Breast epithelium (tissue), 4 donors: ENCODE measurements around the gene CHIT1. TPM values are rescaled to one million over a fixed set of nuclear protein-coding genes. Genes with fewer than 3 reads are reported as not detected.
"Not testable (repeated sequence)": the region's sequence is repeated elsewhere in the genome, so short reads cannot be mapped to it uniquely, and the experiment has no call there.

Experiments used
- DNase-seq, 2 donors: peaks; one replicate each; pipeline ENCODE4 v3.0.0-alpha.2; 2019; ENCODE audit warnings: low spot score in 2 of 2
- H3K27ac ChIP-seq, 2 donors: fragments of 200-600 bp; sonication (generic) in 1 of 2; one replicate each; pipeline ENCODE4 v1.5.1; 2016 to 2019; ENCODE audit warnings: mild to moderate bottlenecking in 1 of 2
- H3K27me3 ChIP-seq, 2 donors: fragments of 200-600 bp; sonication (generic) in 1 of 2; one replicate each; pipeline versions ENCODE4 v1.5.1 to v1.6.0; 2017 to 2019; ENCODE audit warnings: control low read depth in 1 of 2, mild to moderate bottlenecking in 1 of 2
- H3K36me3 ChIP-seq: fragments of 200-600 bp; one replicate; pipeline ENCODE4 v1.5.1; 2019
- H3K4me1 ChIP-seq, 2 donors: fragments of 200-600 bp; sonication (generic); one replicate each; pipeline ENCODE4 v1.5.1; 2016 to 2019; ENCODE audit warnings: control low read depth in 1 of 2
- H3K4me3 ChIP-seq, 3 donors: fragments of 200-600 bp; sonication (generic); 1 replicate in 2 of 3; 2 replicates in 1 of 3; pipeline ENCODE4 v1.5.1; 2016 to 2019; ENCODE audit warnings: mild to moderate bottlenecking in 3 of 3, moderate library complexity in 2 of 3
- H3K9me3 ChIP-seq, 2 donors: fragments of 200-600 bp; sonication (generic) in 1 of 2; one replicate each; pipeline ENCODE4 v1.5.1; 2016 to 2019; ENCODE audit warnings: control low read depth in 1 of 2
- POLR2A ChIP-seq: fragments of 450-650 bp; IDR thresholded peaks from one replicate; pipeline ENCODE4 v1.6.1; 2016; ENCODE audit warnings: antibody characterized with exemption, mild to moderate bottlenecking, moderate library complexity
- POLR2AphosphoS5 ChIP-seq, 3 donors: sonication (generic); formaldehyde crosslinking; IDR thresholded peaks; one replicate each; pipeline ENCODE4 v1.6.1; 2017; ENCODE audit warnings: antibody characterized with exemption in 3 of 3
- intact Hi-C: fragments of 100-400 bp; cut with DNase I; formaldehyde crosslinking; loops from one replicate; pipeline ENCODE4 v1.15.1; 2023; ENCODE audit warnings: low total_unique reads
- total RNA-seq, 3 donors: library from RNA; depleted of rRNA; stranded (reverse); fragments of >200 nt; gene quantifications; one replicate each; pipeline ENCODE4 v1.1.0, GENCODE V29; 2016
- TF ChIP-seq, protein P1 (sequence below), 3 donors: fragments of 450-650 bp; IDR thresholded peaks; one replicate each; pipeline ENCODE4 v1.5.1; 2016 to 2017; ENCODE audit warnings: antibody characterized with exemption in 3 of 3, mild to moderate bottlenecking in 3 of 3, moderate library complexity in 3 of 3

The CHIT1 gene
- total RNA-seq, 3 donors from 2014 or later, result 5.1 to 15.2 TPM; not detected in 1

DNA sequence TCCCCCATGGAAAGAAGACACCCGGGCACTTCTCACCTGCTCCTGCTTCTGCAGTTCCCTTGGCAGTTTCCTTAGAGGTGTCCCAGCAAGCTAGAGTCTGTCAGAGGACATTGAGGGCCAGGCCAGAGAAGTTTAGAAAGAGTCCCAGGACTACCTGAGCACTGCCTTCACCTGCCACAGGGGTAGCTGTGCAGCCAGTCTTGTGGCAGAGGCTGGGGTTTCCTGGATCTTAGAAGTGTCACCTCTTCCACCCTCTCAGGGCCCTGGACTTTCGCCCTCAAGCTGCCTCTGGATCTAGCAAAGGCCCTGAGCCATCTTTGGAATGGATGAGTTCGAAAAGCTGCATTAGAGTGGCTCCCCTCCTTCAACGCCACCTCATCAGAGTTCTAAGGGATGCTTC, 41.0 kb upstream of the CHIT1 start:
- peaks cover 0 to 11% of the 10 kb centered on the region in 2 donors for H3K4me1 ChIP-seq
- no peak overlapping the region for H3K27ac ChIP-seq

DNA sequence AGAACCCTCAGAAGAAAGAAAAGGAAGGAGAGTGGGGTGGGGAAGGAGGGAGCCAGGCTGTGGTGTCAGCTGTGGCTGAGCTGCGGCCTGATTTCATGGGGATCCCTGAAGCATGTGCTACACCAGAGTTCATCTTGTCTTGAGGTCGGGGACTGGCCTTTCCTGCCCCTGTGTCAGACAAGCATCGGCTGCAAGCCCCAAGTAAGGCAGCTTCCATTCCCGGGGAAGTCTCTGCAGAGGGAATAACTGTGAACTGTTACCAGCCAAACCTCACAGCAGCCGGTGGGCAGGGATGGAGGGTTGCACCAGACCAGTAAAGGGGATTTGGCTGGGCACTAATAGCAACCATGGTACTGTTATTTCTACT, 40.2 kb upstream of the CHIT1 start:
- no peak overlapping the region for H3K4me3 ChIP-seq
- peaks cover 0 to 11% of the 10 kb centered on the region in 2 donors for H3K4me1 ChIP-seq
- intact Hi-C loops, result loop anchor here (5.0 to 10.0 kb wide), 3 partner anchors 63 to 235 kb away; no protein-coding TSS in a partner anchor
- no peaks in the 10 kb centered on the region for H3K36me3 ChIP-seq
- DNase-seq, result no peak
- H3K9me3 ChIP-seq, result no peaks in the 10 kb centered on the region
- H3K27me3 ChIP-seq, result no peaks in the 10 kb centered on the region
- no peak for TF ChIP-seq POLR2A
- no peak for TF ChIP-seq POLR2AphosphoS5 (IDR thresholded peaks at IDR 0.05)
- TF ChIP-seq, protein P1, sequence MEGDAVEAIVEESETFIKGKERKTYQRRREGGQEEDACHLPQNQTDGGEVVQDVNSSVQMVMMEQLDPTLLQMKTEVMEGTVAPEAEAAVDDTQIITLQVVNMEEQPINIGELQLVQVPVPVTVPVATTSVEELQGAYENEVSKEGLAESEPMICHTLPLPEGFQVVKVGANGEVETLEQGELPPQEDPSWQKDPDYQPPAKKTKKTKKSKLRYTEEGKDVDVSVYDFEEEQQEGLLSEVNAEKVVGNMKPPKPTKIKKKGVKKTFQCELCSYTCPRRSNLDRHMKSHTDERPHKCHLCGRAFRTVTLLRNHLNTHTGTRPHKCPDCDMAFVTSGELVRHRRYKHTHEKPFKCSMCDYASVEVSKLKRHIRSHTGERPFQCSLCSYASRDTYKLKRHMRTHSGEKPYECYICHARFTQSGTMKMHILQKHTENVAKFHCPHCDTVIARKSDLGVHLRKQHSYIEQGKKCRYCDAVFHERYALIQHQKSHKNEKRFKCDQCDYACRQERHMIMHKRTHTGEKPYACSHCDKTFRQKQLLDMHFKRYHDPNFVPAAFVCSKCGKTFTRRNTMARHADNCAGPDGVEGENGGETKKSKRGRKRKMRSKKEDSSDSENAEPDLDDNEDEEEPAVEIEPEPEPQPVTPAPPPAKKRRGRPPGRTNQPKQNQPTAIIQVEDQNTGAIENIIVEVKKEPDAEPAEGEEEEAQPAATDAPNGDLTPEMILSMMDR (IDR thresholded peaks at IDR 0.05), result no peak
- no peak overlapping the region for H3K27ac ChIP-seq

More for the DNA sequence above, 41.0 kb upstream of the CHIT1 start:
- H3K4me3 ChIP-seq, result no peak overlapping the region
- H3K27me3 ChIP-seq, result no peaks in the 10 kb centered on the region
- intact Hi-C loops, result loop anchor here (5.0 to 10.0 kb wide), 3 partner anchors 62 to 236 kb away; no protein-coding TSS in a partner anchor
- H3K9me3 ChIP-seq, result no peaks in the 10 kb centered on the region
- DNase-seq, result no peak
- TF ChIP-seq POLR2A, result no peak
- TF ChIP-seq, protein P1 (IDR thresholded peaks at IDR 0.05), result no peak
- no peaks in the 10 kb centered on the region for H3K36me3 ChIP-seq

DNA sequence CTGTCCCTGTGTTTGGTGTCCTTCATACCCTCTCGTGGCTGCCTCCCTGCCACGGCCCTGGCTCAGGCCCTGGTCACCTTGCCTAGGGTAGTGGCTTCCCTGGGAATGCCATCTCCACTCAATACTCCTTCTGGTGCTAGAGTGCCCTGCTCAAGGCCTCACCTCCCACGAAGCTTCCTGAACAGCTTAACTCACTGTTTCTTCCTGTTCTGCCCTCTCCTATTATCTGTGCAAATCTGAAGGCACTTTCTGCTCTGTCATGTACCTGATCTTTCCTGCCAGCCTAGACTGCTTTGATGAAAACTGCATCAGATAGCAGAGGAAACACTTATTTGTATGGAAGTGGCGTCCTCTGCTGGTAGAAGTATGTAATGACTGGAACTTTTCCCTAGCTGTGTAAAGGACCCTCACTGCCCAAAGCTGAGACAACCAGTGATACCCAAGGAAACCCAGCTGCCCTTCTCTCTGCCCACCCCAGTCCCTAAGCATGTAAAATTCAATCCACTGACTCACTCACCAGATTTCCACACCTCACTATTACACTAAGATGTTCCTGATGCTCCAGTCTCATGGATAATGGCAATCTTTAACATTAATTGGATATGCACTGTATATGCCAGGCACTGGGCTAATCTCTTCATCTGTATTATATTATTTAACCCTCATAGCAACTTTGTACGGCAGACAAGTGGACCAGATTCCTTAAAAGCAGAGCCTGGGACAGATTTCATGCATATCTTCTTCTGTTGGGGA, 39.6 kb upstream of the CHIT1 start:
- Histone ChIP-seq H3K4me1 (peaks cover 0 to 11% of the 10 kb centered on the region in 2 donors), H3K9me3 (no peaks in the 10 kb centered on the region), H3K27ac (peak overlapping the region; percentile 20 to 77), H3K27me3 (no peaks in the 10 kb centered on the region), H3K4me3 (no peak overlapping the region), H3K36me3 (no peaks in the 10 kb centered on the region)
- intact Hi-C loops, result no loop called here
- peak in 1 of 2 donors; percentile 38 for DNase-seq
- no peak for TF ChIP-seq POLR2A
- no peak for TF ChIP-seq POLR2AphosphoS5 (IDR thresholded peaks at IDR 0.05)
- TF ChIP-seq, protein P1 (IDR thresholded peaks at IDR 0.05), result peak; percentile 95 to 98 (median 98)

DNA sequence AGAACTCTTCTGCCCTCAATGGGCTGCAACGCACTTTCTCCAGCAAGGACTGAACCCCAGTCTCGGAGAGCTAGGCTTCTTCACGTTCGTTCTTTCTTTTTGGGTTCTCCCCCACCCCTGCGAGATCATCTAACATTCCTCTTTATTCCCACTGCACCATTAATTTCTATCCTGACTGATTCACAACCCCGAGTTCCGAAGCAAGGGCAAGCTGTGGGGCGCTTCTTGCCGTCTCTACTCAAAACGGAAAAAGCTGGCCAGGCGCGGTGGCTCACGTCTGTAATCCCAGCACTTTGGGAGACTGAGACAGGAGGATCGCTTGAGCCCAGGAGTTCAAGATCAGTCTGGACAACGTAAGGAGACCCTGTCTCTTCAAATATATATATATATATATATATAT, 38.4 kb upstream of the CHIT1 start:
- intact Hi-C loops, result no loop called here
- no peaks in the 10 kb centered on the region for H3K27me3 ChIP-seq
- H3K36me3 ChIP-seq, result no peaks in the 10 kb centered on the region
- H3K4me3 ChIP-seq, result peak overlapping the region; percentile 47 to 67 (median 53)
- TF ChIP-seq POLR2AphosphoS5 (IDR thresholded peaks at IDR 0.05) (no peak), POLR2A (no peak)
- TF ChIP-seq, protein P1 (IDR thresholded peaks at IDR 0.05), result no peak
- H3K4me1 ChIP-seq, result peaks cover 0 to 3% of the 10 kb centered on the region in 2 donors
- peak in 1 of 2 donors; percentile 16 for DNase-seq
- peak overlapping the region; percentile 82 to 85 for H3K27ac ChIP-seq
- no peaks in the 10 kb centered on the region for H3K9me3 ChIP-seq

DNA sequence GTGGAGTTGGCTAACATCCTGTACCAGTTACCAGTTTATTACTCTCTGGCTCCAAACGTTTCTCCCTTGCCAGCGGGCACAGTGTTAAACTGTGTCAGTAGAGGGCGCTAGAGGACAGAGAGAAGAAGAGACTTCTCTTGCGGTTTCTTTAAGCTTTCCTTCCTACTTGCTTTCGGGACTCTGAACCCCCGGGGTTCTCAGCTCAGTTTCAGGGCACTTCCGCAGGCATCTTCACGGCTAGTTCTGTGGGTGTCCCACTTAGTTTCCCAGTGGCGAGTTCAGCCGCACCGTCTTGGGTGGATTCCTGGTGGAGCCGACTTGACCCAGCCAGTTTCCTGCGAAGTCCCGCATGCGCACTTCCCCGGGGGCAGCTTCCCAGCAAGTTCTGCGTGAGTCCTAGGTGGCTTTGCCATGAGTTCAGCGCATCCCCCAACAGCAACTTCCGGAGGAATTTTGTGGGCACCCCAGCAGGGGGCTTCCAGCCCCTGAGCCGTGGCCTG, 37.9 kb upstream of the CHIT1 start:
- Histone ChIP-seq H3K36me3 (no peaks in the 10 kb centered on the region), H3K4me1 (no peaks in the 10 kb centered on the region), H3K27ac (peak overlapping the region; percentile 82 to 85), H3K4me3 (peak overlapping the region; percentile 47 to 67 (median 53)), H3K27me3 (no peaks in the 10 kb centered on the region), H3K9me3 (no peaks in the 10 kb centered on the region)
- TF ChIP-seq, protein P1 (IDR thresholded peaks at IDR 0.05), result peak; percentile 73 to 90 (median 88)
- TF ChIP-seq POLR2A, result no peak
- TF ChIP-seq POLR2AphosphoS5 (IDR thresholded peaks at IDR 0.05), result peak; percentile 44 to 52 (median 47)
- peak; percentile 82 to 84 for DNase-seq
- intact Hi-C loops, result no loop called here

DNA sequence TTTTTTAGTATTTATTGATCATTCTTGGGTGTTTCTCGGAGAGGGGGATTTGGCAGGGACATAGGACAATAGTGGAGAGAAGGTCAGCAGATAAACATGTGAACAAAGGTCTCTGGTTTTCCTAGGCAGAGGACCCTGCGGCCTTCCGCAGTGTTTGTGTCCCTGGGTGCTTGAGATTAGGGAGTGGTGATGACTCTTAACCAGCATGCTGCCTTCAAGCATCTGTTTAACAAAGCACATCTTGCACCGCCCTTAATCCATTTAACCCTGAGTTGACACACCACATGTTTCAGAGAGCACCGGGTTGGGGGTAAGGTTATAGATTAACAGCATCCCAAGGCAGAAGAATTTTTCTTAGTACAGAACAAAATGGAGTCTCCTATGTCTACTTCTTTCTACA, 36.7 kb upstream of the CHIT1 start:
- DNase-seq, H3K27ac ChIP-seq, H3K36me3 ChIP-seq, H3K4me3 ChIP-seq, intact Hi-C loops, H3K27me3 ChIP-seq, H3K9me3 ChIP-seq, H3K4me1 ChIP-seq: not testable (repeated sequence)
